Prostate gland (tissue), 2 donors: ENCODE measurements around the gene GALNT13.

Source experiments
- CTCF ChIP-seq, 4 experiments: fragments of 200-600 bp in 2 of 4; fragments of 450-650 bp in 2 of 4; sonication (generic) in 2 of 4; IDR thresholded peaks; 1 replicate in 3 of 4; 2 replicates in 1 of 4; pipeline ENCODE4 v1.5.1; 2016 to 2019; ENCODE audit warnings: antibody characterized with exemption in 4 of 4, mild to moderate bottlenecking in 2 of 4, moderate library complexity in 2 of 4
- POLR2A ChIP-seq: fragments of 450-650 bp; IDR thresholded peaks from one replicate; pipeline ENCODE4 v1.6.1; 2016; ENCODE audit warnings: antibody characterized with exemption, mild to moderate bottlenecking
- POLR2AphosphoS5 ChIP-seq: sonication (generic); formaldehyde crosslinking; IDR thresholded peaks from one replicate; pipeline ENCODE4 v1.6.1; 2017; ENCODE audit warnings: antibody characterized with exemption

- no peak for TF ChIP-seq CTCF (IDR thresholded peaks at IDR 0.05)
- TF ChIP-seq POLR2AphosphoS5, result no peak
- TF ChIP-seq POLR2A, result no peak
Observed at GRCh38 chr2:154013514-154013913, 141.8 kb downstream of the GALNT13 start.
